Small intestine (tissue), 7 donors: ENCODE measurements around the gene ANO4. TPM values are rescaled to one million over a fixed set of nuclear protein-coding genes. Genes with fewer than 3 reads are reported as not detected.

Experiments
- DNase-seq, 2 donors: peaks; one replicate each; pipeline versions ENCODE4 v3.0.0 to v3.0.0-alpha.2; 2013
- FAIRE-seq: peaks from 2 replicates; lab custom pipeline; 2012; peaks lifted over from hg19 to GRCh38; lab: Jason Lieb, UNC
- H3K27ac ChIP-seq, 3 donors: one replicate each; pipeline ENCODE4 v1.5.1; 2013; ENCODE audit warnings: low read length in 2 of 3, mild to moderate bottlenecking in 2 of 3, control low read depth in 1 of 3, inconsistent platforms in 1 of 3, low read depth in 1 of 3, moderate library complexity in 1 of 3
- H3K27me3 ChIP-seq, 3 donors: one replicate each; pipeline ENCODE4 v1.6.1; 2013; ENCODE audit warnings: low read length in 3 of 3, inconsistent platforms in 1 of 3; ENCODE audit not compliant: control insufficient read depth in 3 of 3, insufficient read depth in 3 of 3
- H3K36me3 ChIP-seq, 3 donors: one replicate each; pipeline ENCODE4 v1.6.1; 2013; ENCODE audit warnings: low read length in 3 of 3, inconsistent platforms in 1 of 3, low read depth in 1 of 3, mild to moderate bottlenecking in 1 of 3, moderate library complexity in 1 of 3; ENCODE audit not compliant: control insufficient read depth in 3 of 3, insufficient read depth in 2 of 3
- H3K4me1 ChIP-seq, 3 donors: one replicate each; pipeline ENCODE4 v1.6.1; 2013; ENCODE audit warnings: low read length in 2 of 3, inconsistent platforms in 1 of 3, low read depth in 1 of 3, mild to moderate bottlenecking in 1 of 3, moderate library complexity in 1 of 3; ENCODE audit not compliant: control insufficient read depth in 3 of 3, insufficient read depth in 2 of 3
- H3K4me3 ChIP-seq, 3 donors: one replicate each; pipeline ENCODE4 v1.5.1; 2013; ENCODE audit warnings: low read length in 3 of 3, control low read depth in 1 of 3, inconsistent platforms in 1 of 3, low read depth in 1 of 3, mild to moderate bottlenecking in 1 of 3, moderate library complexity in 1 of 3
- H3K9me3 ChIP-seq, 2 donors: one replicate each; pipeline ENCODE4 v1.6.1; 2013; ENCODE audit warnings: low read depth in 1 of 2, low read length in 1 of 2; ENCODE audit not compliant: control insufficient read depth in 2 of 2, insufficient read depth in 1 of 2
- WGBS, 3 donors: extraction: QIAGEN DNeasy Blood & Tissue Kit; methylation state at CpG; one replicate each; pipeline ENCODE4 v1.1.7; 2013; 5-methylcytosine and 5-hydroxymethylcytosine counted together
- polyA plus RNA-seq, 4 donors: library from polyadenylated mRNA; stranded (reverse) in 3 of 4; unstranded in 1 of 4; fragments of 200-250 nt in 3 of 4; fragments of 120-200 nt in 1 of 4; gene quantifications; one replicate each; pipeline versions ENCODE4 v1.2.1 to v1.2.3, GENCODE V29; 2013
- donor health status: healthy with polysubstance abuse.
- donor health status: control.
- donor health status: control.
- donor health status: Bipolar disorder and iron deficiency.
- donor health status: healthy.

The ANO4 gene
- polyA plus RNA-seq, 4 donors = 0.03 to 2.1 (median 0.54) TPM; not detected in 1

DNA sequence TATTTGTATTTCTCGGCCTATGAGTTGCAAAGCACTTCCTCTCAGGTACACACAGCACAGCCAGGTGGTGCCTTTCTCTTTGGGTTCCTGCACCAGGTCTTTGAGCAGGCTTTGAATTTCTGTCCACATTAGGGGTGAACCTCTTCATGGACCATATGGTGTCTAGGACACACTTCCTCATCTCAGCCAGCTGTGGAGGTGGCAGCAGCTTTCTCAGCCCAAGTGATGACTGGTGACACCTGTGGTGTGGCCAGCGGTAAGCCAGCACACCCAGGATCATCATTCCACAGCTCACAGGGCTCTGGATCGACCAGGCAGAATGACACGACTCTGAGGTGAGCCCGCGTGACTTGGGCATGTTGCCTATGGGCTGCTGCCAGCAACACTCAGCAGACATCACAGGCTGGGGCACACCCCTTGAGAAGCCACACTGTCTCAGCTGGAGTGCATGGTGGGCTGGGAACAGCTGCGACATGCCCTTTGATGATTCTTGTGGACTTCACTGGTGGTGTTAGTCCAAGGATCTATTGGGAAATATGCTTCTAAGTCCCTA lies 378.7 kb downstream of the ANO4 start:
- peak; percentile 2 to 8 for DNase-seq
- Histone ChIP-seq H3K27me3 (no peaks in the 10 kb centered on the region), H3K4me1 (peaks cover 0 to 30% (median 0%) of the 10 kb centered on the region in 3 donors), H3K4me3 (no peak overlapping the region), H3K9me3 (peaks cover 0 to 5% of the 10 kb centered on the region in 2 donors), H3K27ac (peak overlapping the region in 1 of 3 donors; percentile 89), H3K36me3 (no peaks in the 10 kb centered on the region)
- FAIRE-seq = no peak
- WGBS, 3 donors = 80 to 83% (median 82%) methylated on average over 7 of the region's 7 CpGs

DNA sequence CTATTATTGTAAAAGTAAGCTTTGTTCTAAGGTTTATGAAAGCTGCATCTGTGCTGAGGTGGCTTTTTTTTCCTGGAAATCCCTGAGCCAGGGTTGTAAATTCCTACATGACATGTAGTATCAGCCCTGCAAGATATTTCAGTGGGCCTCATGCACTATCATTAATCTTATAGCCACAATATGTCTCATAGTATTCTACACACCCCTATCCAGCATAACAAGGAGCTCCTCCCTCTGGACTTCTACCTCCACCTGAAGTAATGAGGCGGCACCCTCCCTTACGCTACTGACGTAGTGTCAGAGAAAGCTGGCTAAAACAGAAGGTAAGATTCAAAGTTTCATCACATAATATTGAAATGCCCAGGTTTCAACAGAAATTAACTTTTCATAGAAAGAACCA lies 380.0 kb downstream of the ANO4 start:
- Histone ChIP-seq H3K27ac (peak overlapping the region in 1 of 3 donors; percentile 89), H3K27me3 (no peaks in the 10 kb centered on the region), H3K9me3 (peaks cover 0 to 5% of the 10 kb centered on the region in 2 donors), H3K4me1 (peaks cover 0 to 26% (median 0%) of the 10 kb centered on the region in 3 donors), H3K4me3 (no peak overlapping the region), H3K36me3 (no peaks in the 10 kb centered on the region)
- WGBS, 3 donors = 11 to 70% (median 37%) methylated on average over 3 of the region's 3 CpGs
- DNase-seq (peak; percentile 87 to 90), FAIRE-seq (no peak)

Other genes with a start within 250 kb of the ANO4 start
- 10 to 100 TPM in 1 of 4 donors, 1 to 10 TPM in 3; 2.2 to 37.4 (median 4.5) TPM for gene GAS2L3, start 221.1 kb upstream of the ANO4 start, polyA plus RNA-seq